RKO (cell line): ENCODE results near the gene TRIM65.

ENCODE experiments used
- DNase-seq: peaks from one replicate; pipeline ENCODE4 v3.0.0-alpha.2; 2016; ENCODE audit warnings: low spot score

Gene TRIM65

GRCh38 chr17:75917141-75917916, 20.6 kb upstream of the TRIM65 start:
- no peak for DNase-seq

DNA sequence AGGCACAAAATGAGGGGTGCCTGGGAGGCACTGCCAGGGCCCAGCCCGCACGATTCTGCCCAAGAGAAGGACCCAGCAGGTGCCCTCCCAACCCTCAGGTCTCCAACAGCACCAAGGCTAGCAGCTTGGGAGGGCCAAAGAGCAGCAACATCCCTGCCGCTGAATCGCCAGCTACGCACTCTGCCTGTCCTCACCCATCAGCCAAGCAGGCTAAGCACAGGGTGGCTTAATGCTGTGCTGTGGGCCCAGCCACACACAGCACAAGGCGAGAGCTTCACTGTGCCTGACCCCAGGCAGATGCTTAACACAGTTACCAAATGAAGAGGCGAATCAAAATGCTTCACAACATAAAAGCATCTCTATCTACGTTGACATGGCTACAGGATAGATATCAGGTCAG, 18.5 kb upstream of the TRIM65 start:
- DNase-seq, result no peak

DNA sequence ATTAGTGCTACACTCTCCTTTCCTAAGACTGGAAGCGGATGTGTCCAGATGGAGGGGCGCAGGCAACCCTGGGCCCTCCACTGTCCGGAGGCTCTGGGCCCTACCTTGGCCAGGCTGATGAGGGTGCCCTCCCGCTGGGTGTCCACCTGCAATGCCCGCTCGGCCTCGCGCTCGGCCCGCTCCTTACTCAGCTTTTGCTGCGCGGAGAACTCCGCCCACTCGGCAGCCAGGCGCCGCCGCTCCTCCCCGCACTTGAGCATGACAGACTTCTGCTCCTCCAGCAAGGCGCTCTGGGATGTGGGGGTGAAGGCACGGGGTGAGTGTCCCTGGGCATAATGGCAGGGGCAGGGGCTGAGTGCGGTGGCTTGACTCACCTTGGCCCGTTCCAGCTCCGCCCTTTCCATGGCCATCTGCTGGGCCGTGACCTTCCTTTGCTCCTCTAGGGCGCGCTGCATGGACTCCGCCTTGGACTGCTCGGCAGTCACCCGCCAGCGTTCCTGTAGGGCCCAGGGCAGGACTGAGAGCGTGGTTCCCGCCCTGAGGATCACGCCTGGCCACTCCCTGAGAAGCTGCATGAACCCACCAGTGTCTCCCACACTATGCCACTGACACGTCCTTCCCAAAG, 18.0 kb upstream of the TRIM65 start:
- DNase-seq, result no peak

GRCh38 chr17:75913537-75914210, 16.9 kb upstream of the TRIM65 start:
- no peak for DNase-seq

GRCh38 chr17:75910699-75911098, 13.9 kb upstream of the TRIM65 start:
- DNase-seq, result no peak

DNA sequence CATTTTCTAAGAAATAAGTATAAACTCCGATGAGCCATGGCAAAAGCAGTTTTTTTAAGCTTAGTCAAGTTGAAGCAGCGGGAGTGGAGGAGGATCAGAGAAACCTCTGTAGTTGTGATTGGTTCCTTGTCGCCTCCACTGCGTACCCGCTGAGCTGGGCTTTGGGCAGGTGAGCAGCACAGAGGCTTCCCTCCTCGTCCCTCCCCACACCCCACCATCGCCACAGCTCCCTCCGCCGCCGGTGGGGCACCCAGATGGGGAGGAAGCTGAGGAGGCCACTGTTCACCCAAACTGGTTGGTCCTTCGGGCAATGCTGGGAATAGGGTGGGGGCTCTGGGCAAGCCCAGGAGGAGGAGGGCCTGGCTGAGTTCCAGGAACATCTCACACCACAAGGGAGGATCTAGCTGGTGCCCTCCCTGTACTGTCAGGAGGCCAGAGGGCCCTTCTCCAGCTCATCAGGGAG, 13.1 kb upstream of the TRIM65 start:
- no peak for DNase-seq

- no peak for DNase-seq
Observed at GRCh38 chr17:75909051-75909811, 12.5 kb upstream of the TRIM65 start.

DNA sequence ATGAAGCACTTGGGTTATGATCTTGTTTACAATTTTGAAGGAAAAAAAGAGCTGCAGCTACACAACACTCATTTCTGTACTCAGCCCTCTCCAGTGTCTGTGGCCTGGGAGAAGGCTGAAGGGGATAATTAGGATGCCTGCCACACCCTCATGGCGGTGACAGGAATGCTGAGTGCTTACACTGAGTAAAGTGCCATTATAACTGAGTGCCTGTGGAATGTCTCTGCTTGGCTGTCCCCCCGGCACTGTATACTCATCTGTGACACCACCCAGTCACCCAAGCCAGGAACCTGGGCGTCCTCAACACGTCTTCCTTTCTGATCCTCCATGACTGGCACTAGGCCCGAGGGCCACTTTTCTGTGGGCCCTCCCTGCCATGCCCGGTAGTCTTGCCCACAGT, 11.4 kb upstream of the TRIM65 start:
- no peak for DNase-seq

GRCh38 chr17:75906143-75906884, 9.6 kb upstream of the TRIM65 start:
- DNase-seq, result no peak

GRCh38 chr17:75904749-75905521, 8.2 kb upstream of the TRIM65 start, which contains the start of gene MRPL38:
TSS of gene MRPL38 (minus strand) at chr17:75904884. CDS start at chr17:75904875, 9 bp downstream.
- DNase-seq, result peak; percentile 96

- DNase-seq, result no peak
Observed at GRCh38 chr17:75902406-75902805, 5.7 kb upstream of the TRIM65 start.

- DNase-seq, result no peak
Observed at GRCh38 chr17:75901727-75902126, 5.0 kb upstream of the TRIM65 start.

GRCh38 chr17:75900691-75901533, 4.2 kb upstream of the TRIM65 start:
- DNase-seq, result no peak

GRCh38 chr17:75899767-75900468, 3.2 kb upstream of the TRIM65 start:
- DNase-seq, result no peak

DNA sequence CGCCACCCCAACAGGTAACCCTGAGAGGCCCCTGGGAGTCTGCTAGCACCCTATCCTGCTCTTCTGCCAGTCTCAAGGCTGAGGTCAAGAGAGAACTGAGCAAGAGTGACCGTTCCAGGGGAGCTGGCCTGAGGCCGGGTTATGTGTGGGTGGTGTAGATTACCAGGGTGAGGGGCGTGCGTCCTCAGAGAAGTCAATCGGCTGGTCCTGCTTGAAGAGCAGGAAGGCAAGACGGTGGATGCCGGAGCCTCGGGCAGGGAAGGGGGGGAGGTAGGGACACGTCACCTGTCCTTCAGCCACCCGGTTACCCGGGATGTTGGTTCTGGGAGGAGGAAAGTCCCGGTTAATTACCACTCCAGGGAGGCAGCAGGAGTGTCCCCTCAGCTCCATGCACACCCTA, 2.6 kb upstream of the TRIM65 start:
- no peak for DNase-seq

- no peak for DNase-seq
Observed at GRCh38 chr17:75898791-75899190, 2.0 kb upstream of the TRIM65 start.

DNA sequence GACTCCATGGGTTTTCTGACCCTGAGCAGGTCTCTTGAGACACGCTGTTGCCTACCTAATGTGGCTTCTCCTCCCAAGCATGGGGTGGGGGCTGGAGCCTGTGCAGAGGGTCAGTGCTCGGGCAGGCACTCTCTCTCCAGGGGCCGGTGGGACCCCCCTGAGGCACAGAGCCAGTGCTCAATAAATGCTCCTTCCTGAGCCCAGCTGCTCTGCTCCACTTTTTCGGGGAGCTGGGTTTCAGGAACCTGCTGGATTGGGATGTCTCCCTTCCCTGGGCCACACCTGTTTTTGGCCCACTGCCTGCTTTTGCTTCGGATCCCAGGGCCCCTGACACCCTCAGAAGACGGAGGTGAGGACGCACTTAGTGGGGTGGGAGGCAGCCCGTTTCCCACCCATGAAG, 1.3 kb upstream of the TRIM65 start:
- no peak for DNase-seq

- DNase-seq, result no peak
Observed at GRCh38 chr17:75897160-75898019, 639 bp upstream of the TRIM65 start.
